AG10803 (cell line): ENCODE data around the gene MAEA.

Experiments used
- DNase-seq: peaks from one replicate; pipeline ENCODE4 v3.0.0; 2010; ENCODE audit warnings: low read depth
- H3K4me3 ChIP-seq: 2 replicates; pipeline ENCODE4 v1.5.1; 2011; ENCODE audit warnings: mild to moderate bottlenecking, low read length, control low read depth
- TF ChIP-seq, protein P1 (sequence below): conservative IDR thresholded peaks from 2 replicates; pipeline ENCODE4 v1.5.1; 2011; ENCODE audit warnings: mild to moderate bottlenecking, low read length, control low read depth, inconsistent platforms

The MAEA gene

DNA sequence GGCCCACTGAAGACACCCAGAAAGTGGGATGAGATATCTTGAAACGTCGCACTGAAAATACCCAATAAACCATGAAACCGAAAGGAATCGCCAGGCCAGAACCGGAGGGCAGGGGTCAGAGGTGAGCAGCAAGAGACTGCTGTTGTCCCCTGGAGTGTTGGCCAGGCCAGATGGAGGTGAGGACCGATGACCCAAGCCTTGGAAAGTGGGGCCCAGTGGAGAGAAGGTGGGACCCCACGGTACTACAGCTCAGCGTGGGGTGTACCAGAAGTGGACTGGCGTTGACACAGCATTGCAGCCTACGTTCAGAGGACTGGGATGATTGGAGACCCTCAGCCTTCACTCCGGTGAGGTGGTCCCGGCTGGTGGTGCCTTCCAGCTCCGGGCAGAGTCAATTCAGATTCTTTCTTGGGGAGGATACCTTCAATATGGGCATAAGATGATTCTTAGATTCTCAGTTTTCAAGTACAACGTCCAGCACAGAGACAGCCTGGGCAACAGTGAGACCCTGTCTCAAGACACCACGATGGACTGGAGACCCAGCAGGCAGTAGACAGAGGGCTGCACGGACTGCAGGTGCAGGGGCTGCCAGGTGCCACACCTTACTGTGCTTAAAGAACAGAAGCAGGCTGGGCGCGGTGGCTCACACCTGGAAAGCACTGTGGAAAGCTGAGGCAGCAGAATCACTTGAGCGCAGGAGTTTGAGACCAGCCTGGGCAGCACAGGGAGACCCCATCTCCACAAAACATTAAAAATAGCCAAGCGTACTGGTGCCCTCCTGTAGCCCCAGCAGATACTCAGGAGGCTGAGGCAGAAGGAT is 23.3 kb downstream of the MAEA start:
- TF ChIP-seq, protein P1, sequence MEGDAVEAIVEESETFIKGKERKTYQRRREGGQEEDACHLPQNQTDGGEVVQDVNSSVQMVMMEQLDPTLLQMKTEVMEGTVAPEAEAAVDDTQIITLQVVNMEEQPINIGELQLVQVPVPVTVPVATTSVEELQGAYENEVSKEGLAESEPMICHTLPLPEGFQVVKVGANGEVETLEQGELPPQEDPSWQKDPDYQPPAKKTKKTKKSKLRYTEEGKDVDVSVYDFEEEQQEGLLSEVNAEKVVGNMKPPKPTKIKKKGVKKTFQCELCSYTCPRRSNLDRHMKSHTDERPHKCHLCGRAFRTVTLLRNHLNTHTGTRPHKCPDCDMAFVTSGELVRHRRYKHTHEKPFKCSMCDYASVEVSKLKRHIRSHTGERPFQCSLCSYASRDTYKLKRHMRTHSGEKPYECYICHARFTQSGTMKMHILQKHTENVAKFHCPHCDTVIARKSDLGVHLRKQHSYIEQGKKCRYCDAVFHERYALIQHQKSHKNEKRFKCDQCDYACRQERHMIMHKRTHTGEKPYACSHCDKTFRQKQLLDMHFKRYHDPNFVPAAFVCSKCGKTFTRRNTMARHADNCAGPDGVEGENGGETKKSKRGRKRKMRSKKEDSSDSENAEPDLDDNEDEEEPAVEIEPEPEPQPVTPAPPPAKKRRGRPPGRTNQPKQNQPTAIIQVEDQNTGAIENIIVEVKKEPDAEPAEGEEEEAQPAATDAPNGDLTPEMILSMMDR, result no peak
- DNase-seq, result no peak
- H3K4me3 ChIP-seq, result no peak overlapping the region

GRCh38 chr4:1315306-1315705 is 25.6 kb downstream of the MAEA start:
- DNase-seq, result no peak
- TF ChIP-seq, protein P1, result no peak
- no peak overlapping the region for H3K4me3 ChIP-seq

DNA sequence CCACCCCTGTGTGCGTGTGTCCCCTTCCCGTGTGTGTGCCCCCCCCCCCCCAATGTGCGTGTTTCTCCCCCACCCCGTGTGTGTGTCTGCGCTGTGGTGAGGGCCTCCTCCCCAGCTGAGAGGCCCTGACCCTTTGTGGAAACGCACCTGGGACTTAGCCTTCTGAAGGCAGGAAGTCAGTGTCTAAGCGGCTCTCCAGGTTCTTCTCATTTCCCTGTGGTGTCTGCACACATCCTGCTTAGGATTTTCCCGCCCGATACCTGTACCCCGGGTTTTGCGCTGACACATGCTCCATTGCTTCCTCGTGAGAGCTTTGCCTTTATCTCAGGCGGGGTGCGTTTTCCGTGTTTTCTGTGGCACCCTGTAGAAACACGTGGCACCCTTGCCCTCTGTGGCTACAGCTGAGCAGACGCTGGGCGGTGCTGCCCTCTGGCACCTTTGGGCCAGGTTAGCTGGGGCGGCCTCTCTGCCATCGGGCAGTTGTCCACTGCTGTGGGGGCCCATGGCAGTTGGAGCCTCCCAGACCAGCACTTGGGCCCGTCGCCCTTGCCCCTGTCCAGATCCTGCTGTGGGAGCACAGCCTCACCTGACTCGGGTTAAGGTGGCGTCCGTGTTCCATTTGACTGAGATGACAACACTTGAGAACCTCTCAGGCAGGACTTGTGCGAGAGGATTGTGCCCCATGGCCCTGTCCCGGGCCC is 26.3 kb downstream of the MAEA start:
- no peak overlapping the region for H3K4me3 ChIP-seq
- no peak for DNase-seq
- TF ChIP-seq, protein P1, result no peak

- TF ChIP-seq, protein P1, result no peak
- DNase-seq, result no peak
- H3K4me3 ChIP-seq, result no peak overlapping the region
Observed at GRCh38 chr4:1316537-1317168, 27.0 kb downstream of the MAEA start.

DNA sequence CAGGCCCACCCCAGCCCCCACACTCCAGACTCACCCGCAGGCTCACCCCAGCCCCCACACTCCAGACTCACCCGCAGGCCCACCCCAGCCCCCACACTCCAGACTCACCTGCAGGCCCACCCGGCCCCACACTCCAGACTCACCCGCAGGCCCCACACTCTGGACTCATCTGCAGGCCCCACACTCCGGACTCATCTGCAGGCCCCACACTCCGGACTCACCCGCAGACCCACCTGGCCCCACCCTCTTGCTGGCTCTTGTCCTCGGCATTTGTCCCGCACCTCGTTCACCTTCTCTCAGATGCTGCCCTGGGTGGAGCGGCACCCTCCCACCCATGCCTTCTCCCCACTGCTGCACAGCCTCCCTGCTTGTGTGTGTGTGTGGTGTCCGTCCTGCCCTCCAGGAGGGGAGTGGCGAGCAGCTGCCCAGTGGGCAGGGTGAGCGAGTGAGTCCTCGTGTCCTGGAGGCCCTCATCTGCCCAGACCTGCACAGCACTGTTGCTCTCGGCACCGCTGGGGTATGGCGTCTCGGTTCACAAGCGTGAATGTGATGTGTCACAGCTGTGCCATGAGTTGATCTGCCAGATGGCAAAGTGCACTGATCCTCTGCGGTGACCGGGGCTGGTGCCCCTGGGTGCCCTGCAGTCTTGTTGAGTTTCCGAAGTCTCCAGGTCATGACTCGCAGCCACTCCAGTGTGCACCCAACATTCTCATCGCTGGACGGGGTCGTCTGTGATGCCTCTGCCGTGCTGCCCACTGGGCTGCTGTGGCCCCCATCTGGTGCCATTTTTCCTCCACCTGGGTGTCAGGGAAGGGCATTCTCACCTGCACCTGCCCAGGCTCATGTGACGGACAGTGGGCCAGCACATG is 27.7 kb downstream of the MAEA start:
- H3K4me3 ChIP-seq, result no peak overlapping the region
- TF ChIP-seq, protein P1, result no peak
- DNase-seq, result no peak

DNA sequence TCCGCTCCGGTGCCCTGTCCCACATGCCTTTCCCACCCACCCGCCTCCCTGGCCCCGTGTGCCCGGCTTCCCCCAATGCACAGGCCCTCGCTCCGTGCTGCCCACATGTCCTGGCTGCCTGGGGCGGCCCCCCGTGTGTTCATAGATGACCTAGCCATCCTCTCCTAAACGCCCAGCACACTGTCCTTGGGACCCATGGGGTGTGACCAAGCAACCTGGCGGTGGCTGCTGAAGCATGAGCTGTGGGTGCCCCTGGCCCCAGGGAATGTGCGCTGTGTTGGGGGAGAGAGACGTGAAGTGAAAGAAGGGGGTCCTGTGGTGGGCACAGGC is 28.3 kb downstream of the MAEA start:
- H3K4me3 ChIP-seq, result no peak overlapping the region
- TF ChIP-seq, protein P1, result no peak
- no peak for DNase-seq
